Inflammatory macrophage (primary cell): ENCODE data around the gene RALGPS1.

Experiments
- DNase-seq, 2 donors: peaks; one replicate each; pipeline ENCODE4 v3.0.0-alpha.2; 2020 to 2022

RALGPS1 gene

GRCh38 chr9:127056446-127056845 is 141.9 kb downstream of the RALGPS1 start:
- DNase-seq = no peak

GRCh38 chr9:127058011-127058644 is 143.5 kb downstream of the RALGPS1 start:
- no peak for DNase-seq

DNA sequence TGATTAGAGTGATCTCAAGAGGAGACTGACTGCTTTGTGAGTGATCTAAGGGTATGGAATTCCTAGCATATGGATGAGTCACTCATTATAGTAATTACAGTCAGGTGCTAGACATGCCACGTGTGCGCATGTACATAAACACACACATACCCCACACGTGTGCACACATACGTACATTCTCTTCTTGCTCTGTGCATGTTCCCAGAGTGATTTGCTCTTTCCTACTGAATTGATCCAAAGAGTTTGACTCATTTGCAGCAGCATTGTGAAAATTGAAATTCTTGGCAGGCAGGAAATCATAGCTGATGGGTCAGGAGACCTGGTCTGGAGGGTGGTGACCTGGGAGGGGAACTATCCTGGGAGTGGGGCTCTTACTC is 144.1 kb downstream of the RALGPS1 start:
- DNase-seq = no peak

- no peak for DNase-seq
These were observed 144.4 kb downstream of the RALGPS1 start for GRCh38 chr9:127059030-127059429.

GRCh38 chr9:127059765-127060361 is 145.3 kb downstream of the RALGPS1 start:
- DNase-seq = no peak

- DNase-seq = no peak
These were observed 146.8 kb downstream of the RALGPS1 start for GRCh38 chr9:127061411-127061810.

DNA sequence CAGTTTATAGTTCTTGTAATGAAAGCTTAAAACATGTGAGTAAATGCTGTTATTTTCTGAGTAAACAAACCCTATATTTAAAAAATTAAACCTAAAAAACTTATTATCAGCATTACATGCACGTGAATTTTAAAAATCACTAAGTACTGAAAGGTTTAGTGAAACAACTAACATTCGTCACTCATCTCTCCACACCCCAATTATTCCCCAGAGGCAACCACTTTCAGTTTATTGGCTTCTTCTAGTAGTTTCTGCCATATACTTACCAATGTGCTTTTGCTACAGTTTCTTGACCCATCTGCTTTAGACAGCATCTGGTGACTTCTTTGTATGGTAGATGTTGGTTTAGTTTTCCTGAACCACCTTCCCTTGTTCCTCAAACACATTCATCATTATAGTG is 149.8 kb downstream of the RALGPS1 start:
- DNase-seq = no peak

DNA sequence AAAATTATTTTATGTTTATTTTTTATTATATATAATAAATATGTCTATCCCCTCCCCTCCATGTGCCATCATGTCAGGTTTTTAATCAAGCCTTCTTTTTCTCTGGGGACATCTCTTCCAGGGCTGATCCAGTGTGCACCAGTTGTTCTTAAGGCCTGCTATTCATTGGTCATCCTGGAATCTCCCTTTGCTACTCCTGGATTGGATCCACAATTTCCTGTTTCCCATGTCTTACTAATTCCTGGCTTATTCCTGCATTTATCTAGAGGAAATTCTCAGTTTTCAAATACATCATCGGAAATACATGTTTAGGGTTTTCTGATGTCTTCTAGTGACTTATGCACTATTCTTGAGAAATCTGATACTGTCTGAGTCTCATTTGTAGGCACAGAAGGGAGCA is 151.0 kb downstream of the RALGPS1 start:
- DNase-seq = no peak

DNA sequence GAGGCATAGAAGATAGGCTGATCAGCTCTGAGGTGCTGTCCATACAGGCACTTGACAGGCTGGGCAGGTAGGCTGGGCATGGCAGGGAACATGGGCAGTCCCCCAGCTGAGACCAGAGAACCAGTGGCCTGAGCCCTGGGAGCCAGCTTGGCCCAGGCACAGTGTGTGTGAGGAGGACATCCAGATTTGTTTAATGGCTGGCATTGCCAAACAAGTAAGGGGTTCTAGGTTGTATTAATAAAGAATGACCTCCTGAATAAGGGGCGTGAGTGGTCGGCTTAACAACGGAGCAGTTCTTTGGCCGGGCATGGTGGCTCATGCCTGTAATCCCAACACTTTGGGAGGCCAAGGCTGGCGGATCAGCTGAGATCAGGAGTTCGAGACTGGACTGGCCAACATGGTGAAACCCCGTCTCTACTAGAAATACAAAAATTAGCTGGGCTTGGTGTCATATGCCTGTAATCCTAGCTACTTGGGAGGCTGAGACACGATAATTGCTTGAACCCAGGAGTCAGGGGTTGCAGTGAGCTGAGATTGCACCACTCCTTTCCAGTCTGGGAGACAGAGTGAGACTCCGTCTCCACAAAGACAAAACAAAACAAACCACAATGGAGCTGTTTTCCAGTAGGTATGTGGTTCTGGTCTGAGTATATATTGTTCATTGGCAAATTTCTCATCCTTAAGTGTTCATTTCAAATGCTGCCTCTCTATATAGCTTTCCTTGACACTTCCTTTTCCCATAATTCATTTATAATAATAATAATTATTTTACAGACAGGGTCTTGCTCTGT is 151.7 kb downstream of the RALGPS1 start:
- DNase-seq = no peak

DNA sequence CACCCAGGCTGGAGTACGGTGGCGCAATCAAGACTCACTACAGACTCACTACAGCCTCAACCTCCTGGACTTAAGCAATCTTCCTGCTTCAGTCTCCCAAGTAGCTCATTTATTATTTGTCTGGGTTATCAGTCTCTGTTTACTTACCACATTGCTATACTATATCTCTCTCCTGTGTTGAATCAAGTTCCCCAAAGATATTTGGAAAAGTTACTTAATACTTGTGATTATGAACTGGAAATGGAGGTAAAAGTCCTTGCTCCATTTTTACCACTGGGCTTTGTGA is 152.2 kb downstream of the RALGPS1 start:
- DNase-seq = no peak

- no peak for DNase-seq
These were observed 153.1 kb downstream of the RALGPS1 start for GRCh38 chr9:127067603-127068220.

DNA sequence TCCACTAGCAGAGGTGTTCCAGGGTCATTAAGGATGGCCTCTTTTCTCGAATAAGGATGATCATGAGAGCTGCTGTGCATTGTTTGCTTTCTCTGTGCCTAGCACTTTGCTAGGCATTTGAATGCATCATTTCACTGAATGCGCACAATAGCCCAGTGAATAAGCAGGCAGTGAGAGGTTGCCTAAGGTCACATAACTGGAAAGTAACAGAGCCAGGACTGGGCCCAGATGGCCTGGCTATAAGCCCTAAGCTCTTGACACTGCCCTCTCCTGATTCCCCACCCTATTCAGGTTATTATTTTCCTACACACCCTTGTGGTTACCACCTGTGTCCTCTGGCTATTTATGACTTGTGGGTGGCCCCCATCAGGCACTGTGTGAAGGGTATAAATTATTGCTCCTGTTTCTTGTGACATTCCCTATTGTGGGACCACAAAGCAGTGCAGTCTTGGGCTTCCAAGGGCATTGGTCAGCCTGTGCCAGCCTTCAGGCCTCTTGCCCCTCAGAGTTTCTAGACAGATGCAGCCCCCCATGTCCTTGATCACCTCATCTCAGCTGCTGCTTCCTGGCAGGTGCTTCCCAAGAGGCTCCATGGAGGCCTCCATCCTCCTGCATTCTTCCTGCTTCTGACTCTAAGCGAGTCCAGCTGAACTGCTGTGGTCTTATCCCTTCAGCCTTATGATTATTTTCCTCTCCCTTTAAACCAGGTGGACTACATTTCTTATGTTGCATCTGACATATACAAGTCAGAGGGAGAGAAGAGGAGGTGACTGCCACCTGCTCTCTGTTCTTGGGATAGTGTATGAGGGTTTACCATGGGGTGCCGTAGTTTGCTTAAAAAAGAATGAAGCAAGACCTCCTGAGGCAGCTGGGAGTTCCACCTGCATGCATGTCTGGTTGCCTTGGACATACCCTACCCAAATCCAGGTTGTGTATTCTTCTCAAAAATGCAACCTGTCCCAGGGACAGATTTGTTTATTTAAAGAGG is 160.3 kb downstream of the RALGPS1 start:
- DNase-seq = no peak

- DNase-seq = no peak
These were observed 161.2 kb downstream of the RALGPS1 start for GRCh38 chr9:127075624-127076372.

- no peak for DNase-seq
These were observed 162.5 kb downstream of the RALGPS1 start for GRCh38 chr9:127076860-127077643.

DNA sequence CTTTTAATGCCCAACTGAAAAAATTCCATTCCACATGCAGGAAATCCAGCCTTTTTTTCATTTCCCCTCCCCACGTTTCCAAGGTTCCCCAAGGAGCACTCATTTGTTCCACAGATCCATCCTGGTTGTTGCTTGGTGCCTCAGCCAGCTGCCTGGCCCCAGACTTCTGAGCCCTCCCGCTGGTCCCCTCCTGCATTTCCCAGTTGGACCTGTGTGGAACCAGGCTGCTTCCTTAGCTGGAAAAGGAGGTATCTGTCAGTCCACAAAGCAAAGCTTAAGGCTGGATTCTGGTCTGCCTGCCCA is 163.0 kb downstream of the RALGPS1 start:
- DNase-seq = no peak

- no peak for DNase-seq
These were observed 163.8 kb downstream of the RALGPS1 start for GRCh38 chr9:127078336-127078735.

DNA sequence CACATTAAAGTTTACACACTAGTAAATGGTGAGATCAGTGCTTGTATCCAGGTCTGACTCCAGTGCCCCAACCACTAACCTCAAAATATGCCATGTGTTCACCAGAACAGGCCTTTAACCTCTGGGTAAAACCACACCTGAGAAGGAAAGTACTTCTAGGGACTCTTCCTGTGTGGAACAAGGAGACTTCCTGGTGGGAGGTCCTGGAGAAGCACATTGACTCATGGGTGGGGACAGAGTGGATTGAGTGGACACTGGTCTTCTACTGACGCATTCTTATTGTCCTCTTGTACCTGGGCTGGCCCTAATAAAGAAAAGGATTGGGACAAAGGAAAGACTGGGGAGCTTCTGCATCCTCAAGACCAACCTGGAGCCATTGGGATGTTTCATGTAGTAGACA is 164.4 kb downstream of the RALGPS1 start:
- DNase-seq = no peak

GRCh38 chr9:127079446-127080140 is 165.0 kb downstream of the RALGPS1 start:
- no peak for DNase-seq

DNA sequence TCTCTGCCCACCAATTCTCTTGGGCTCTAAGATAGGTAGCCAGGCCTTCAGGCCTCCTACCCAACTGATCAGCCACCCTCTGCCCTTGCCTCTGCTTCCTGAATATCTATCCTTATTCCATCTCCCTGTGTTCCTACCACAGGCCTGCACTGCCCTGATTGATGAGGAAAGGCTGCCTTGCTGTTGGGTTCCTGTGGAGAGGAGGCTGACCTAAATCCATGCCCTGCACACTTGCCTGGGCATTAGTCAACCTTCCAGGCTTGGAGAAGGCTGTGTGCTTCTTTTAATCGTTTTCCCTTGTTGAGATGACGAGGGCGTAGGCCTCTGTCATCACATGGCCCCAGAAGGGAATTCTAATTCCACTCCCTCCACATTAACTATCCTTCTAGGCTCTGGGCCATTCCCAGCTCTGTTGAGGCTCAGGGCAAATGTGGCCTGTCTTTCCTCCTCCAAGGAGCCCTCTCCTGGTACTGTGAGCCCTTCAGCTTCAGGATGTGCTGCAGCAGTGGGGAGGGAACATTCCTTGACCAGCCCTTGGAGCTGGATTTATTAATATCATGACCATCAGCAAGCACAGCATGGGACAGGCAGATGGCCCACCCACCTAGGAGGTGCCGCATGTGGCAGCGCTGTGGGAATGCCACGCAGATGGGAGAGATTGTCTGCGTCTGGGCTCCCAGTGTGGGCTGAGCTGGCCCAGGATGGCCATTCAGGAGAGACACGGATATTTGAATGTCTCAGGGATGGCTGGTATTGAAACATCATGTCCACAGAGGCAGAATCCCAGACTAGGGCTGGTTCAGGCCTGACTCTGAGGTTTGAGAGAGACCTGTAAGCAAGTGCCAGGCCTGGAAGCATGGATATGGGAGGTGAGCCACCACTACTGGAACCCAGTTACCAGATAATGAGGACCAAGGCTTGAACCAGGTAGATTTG is 166.9 kb downstream of the RALGPS1 start:
- no peak for DNase-seq
